HG03520 (cell line): ENCODE data around the gene HID1.
"Not testable (repeated sequence)": the region's sequence is repeated elsewhere in the genome, so short reads cannot be mapped to it uniquely, and the experiment has no call there.

Source experiments
- ATAC-seq: cut with Tn5 transposase; IDR thresholded peaks from one replicate; pipeline ENCODE4 v1.9.1; 2021; ENCODE audit warnings: mild to moderate bottlenecking, moderate library complexity; ENCODE audit not compliant: unreplicated experiment

HID1 gene

DNA sequence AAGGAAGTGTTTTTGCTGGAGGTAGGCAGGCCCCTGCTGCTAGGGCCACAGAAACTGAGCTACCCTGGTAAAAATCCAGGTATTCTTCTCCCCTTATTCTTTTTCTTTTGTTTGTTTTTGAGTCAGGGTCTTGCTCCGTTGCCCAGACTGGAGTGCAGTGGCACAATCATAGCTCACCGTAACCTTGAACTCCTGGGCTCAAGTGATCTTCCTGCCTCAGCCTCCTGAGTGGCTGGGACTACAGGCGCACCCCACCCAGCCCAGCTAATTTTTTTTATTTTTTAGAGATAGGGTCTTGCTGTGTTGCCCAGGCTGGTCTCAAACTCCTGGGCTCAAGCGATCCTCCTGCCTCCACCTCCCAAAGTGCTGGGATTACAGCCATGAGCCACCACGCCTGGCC lies 3.1 kb downstream of the HID1 start:
- not testable (repeated sequence) for ATAC-seq

DNA sequence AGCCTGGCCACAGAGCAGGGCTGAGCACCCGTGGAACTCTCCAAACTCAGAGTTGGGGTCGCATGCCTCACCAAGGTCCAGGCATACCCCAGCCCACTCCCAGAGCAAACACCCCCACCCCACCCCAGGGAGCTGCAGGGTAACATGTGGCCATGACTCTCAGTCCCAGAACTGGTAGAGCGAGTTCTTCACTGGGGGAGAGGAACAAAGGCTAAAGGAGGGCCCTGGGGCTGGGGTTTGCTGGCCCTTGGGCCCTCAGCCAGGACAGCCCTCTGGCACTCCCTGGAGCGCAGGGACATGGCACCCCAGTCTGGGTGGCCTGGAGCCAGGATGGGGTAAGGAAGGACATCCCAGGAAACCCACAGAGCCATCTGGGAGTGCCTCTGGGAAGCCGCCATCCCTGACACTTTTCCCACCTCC lies 4.2 kb downstream of the HID1 start:
- ATAC-seq, result no peak

DNA sequence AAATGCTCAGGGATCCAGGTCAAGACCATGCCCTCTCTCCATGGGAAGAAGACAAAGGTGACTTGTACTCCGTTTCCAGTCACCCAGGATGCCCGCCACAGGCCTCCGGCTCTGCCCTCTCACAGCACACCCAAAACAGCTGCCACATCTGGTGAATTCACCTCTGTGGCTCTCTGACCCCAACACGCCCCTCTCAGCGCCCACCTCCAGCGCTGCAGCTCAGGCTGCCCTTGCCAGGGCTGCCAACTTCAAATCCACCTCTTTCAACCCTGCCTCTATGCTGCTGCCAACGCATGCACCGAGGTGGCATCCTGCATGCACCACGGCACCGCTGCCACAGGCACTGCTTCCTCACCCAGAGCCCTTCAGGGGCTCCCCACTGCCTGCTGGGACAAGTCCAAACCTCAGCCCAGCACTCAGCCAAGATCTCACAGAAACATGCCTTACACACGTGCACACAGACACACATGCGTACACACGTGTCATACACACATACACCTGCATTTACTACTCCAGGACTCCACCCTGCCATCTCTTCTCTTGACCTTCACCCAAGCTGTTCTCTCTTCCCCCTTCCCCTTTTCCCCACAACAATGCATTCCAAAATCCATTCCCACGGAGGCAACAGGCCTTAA lies 7.5 kb downstream of the HID1 start:
- no peak for ATAC-seq

DNA sequence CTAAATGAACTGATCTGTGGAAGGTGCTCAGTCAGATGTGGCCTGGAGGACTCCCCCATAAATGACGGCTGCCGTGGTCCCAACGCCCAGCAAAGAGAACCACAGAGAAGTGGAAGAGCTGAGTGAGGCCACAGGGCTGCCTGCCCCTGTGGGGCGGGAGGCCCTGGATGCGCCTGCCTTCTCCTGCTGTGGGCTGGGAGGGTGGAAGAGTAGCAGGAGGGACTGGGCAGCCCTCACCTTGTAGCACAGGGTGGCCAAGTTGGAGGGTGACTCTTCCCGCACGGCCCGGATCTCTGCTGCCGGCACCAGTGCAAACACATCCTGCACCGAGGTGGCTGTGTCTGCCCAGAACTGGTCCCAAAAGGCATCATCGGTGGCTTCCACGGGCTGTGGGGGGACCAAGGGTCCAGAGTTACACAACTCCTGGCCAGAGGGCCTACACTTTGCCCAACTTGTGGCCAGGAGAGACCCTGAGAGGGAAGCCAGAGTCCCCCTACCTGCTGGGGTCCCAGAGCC lies 8.3 kb downstream of the HID1 start:
- ATAC-seq, result no peak

DNA sequence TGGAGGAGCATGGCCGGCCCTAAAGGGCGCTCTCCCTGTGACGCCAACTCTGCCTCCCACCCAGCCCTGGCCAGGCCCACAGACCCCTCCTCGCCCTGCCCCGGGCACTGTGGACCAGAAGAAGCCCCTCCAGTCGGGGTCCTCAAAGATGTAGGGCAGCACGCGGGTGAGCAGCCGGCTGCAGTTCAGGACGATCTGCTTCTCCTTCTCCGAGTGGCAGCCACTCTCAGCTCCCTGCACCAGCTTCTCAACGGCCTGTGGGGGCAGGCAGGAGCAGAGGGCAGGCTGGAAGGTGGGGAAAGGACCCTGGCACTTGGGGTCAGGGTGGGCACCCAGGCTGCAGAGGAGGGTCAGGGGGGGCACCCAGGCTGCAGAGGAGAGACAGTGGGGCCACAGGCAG lies 8.9 kb downstream of the HID1 start:
- ATAC-seq, result no peak

DNA sequence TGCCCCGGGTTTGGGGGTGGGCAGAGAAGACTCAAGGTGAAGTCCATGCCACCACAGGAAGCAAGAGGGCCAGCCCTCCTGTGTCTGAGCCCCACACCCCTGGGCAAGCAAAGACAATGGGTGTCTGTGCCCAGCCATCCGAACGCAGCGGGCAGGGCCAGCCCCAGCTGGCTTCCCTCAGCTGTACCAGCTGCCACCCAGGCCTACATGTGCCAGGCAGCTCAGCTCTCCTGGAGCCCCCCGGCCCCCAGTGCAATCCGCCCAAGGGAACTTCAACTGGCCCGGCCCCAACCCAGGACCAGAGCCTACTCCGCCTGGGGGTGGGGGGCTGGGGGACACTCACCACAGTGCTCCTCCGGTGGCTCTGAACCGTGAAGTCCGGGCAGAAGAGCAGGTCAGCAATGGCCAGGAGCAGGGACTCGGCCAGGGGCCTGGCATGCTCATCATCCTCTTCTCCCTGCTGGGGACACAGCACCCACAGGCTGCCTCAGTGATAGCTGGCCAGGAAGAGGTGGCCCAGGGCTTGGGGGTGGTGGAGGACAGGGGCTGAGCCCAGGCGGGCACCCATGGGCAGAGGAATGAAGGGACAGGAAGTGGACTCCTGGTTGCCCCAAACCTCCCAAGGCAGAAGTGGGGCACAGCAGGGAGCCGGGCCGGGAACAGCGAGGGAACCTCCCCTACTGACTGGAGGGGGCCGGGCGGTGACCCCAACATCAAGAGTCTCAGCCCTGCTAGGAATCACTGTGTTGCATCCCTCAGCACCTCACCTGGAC lies 9.8 kb downstream of the HID1 start:
- no peak for ATAC-seq

DNA sequence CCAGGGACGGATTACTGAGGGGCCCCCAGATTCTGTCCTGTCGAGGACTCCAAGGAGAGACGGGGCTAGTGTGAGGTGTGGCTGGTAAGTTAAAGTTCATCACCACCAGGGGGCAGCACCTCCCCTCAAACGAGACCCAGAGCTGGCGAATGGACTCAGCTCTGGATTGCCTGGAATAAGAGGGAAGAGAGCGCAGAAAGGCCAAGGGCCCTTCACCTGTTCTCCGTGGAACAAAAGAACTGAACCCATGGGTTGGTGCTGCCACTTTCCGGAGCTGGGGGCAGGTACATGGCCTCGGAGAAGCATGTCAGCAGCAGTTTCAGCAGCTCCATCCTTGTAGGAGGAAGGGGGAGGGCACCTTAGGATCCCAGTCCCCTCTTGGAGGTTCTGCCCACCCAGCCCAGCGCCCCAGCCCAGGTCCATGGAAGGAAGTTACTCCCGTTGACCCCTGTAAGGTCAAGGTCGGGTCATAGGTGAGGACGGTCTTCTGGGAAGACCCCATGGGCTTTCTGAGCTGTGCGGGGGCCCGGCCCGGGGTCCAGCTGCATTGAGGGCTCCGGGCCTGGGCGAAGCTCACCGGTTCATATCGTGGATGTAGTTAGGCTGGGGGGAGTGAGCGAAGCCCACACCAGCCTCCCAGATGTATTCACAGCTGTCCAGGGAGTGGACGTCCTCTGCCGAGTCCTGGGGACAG lies 10.8 kb downstream of the HID1 start:
- no peak for ATAC-seq

DNA sequence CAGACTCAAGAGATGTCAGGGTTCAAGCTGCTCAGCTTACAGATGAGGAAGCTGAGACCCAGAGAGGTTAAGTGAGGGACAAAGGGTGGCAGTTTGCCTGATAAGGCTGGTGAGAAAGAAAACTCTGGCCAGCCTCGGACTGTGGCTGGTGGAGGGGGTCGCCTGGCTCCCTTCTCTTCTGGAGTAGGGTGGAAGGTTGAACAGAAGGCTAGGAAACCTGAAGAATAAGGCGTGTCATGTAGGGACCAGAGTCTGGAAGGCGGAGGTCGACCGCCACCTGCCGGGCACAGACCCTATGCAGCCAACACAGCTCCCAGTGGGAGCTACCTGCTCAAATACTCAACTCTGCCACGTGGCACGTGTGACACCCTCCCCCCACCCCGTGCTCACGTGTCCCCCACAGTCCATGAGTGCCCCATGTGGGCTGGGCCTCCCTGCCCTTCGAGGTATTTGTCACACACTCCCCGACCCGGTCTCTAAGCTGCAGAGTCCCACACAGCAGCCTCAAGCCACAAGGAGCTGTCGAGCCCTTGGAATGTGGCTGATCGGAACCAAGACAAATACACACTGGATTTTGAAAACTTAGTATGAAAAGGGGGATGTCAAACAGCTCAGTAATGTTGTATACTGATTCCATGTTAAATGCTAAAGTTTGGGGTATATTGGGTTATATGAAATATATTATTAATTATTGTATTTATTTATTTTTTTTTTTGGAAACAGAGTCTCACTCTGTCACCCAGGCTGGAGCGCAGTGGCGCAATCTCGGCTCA lies 11.8 kb downstream of the HID1 start:
- ATAC-seq, result no peak

DNA sequence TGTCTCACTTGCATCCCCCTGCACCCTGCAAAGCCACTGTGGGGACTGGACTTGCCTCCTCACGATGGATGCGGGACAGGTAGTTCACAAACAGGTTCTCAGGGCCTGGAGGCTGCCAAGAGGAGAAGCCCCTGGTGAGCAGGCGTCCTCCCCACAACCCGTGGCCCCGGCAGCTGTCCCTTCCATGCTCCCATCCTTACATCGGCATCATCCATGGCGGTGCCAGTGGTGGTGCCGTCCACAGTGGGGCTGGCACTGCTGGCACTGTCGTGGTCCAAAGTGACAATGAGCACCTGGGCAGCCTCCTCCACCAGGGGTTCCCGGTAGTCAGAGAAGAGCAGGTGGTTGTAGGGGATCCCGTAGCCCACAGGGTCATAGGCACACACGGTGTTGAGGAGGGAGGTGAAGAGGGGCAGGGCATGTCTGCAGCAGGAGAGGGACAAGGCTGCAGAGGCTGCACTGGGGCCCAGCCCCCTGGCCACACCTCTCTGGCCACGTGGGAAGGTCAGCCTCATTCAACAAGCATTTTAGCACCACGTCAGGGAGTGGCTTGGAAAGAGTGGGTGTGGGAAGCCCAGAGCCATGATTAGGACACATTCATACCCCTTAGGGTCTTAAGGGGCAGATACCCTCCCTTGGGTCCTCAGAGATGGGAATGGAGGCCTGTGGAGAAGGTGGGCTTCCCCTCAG lies 12.6 kb downstream of the HID1 start:
- ATAC-seq, result no peak

DNA sequence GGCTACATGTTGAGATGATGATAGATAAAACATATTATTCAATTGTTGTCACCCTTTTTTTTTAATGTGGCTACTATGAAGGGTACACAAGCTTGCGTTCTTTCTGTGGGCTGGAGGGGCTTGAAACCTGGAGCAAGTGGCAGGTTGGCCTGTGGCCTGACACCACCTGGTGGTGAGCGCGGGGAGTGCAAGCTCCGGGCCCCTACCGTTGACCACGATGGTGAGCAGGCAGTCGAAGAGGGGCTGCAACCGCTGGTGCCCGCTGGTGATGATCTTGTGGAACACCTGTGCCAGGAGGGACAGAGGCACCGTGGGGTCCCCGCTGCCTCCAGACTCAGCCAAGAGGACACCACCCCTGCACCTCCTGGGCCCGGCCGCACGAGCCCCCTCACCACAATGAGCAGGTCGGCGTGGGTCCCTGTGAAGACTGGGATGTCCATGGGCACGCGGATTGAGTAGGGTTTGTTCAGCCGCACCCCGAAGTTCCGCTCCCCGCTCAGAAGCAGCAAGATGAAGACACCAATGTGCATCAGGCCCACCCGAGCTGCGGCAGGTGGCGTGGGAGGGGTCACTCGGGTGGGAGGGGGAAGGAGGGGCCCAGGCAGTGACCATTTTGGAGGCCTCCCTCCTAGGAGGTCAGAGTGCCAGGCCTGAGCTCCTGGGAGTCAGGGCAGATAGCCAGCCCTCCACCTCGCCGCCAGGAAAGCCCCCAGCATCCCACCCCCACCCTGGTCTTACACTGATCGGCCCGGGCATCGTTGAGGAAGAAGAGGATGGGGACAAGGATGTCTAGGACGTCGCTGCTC lies 14.4 kb downstream of the HID1 start:
- ATAC-seq, result no peak

DNA sequence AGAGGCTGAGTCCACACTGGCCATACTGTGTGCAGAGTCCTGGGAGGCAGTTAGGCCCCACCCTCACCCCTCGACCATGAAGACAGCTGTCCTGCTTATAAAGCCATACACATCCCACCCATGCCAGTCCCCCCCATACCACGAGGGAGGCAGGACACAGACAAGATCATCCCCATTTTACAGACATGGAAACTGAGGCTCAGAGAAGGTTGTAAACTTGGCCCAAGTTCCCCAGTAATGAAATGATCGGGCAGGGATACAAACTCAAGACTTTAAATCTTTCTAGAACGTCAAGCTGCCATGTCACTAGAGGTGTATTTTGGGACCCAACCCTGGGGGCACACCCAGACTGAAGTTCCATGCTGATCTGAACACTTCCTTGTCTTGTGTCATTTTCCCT lies 16.5 kb downstream of the HID1 start:
- no peak for ATAC-seq

DNA sequence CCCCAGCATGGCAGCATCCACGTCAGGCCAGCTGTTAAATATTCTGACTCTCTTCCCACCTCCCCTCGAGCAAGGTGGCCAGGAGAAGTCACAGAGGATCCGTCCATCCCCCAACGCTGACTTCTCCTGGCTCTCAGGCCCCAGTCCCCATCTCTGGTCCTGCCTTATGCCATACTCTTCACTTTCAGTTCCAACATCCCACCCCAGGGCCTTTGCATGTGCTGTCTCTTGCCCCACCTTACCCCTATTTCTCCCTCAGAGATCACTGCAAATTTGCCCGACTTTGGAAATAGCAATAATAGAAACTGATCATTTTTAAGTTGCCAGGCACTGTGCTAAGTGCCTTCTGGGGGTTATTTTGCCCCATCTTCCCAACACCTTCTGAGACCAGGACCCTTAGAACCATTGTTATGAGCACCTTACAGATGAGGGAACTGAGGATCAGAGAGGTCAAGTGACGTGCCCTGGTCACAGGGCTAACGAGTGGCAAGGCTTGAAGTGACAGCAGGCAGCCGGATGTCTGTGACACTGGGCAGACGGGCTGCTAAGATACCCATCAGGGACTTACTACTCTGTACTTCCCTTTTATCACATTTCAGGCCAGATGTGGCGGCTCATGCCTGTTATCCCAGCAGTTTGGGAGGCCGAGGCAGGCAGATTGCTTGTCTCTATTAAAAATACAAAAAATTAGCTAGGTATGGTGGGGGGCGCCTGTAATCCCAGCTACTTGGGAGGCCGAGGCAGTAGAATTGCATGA lies 17.7 kb downstream of the HID1 start:
- no peak for ATAC-seq

DNA sequence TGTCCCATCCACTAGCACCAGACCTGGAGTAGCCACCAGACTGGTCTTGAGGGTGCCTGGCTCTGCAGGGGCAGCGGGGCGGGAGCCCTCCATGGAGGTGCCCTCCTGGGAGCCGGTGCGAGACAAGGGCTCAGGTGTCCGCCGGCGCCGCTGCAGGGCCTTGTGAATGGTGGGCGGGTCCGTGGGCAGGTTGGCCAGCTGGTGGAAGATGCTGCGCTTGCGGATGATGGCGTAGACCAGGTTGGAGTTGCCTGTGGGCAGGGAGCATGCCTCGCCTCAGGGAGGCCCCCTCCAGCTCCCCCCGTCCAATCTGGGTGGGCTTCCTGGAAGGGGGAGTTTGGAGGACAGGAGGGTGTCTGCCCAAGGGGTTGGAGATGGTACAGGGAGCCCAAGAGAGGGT lies 18.4 kb downstream of the HID1 start:
- no peak for ATAC-seq

DNA sequence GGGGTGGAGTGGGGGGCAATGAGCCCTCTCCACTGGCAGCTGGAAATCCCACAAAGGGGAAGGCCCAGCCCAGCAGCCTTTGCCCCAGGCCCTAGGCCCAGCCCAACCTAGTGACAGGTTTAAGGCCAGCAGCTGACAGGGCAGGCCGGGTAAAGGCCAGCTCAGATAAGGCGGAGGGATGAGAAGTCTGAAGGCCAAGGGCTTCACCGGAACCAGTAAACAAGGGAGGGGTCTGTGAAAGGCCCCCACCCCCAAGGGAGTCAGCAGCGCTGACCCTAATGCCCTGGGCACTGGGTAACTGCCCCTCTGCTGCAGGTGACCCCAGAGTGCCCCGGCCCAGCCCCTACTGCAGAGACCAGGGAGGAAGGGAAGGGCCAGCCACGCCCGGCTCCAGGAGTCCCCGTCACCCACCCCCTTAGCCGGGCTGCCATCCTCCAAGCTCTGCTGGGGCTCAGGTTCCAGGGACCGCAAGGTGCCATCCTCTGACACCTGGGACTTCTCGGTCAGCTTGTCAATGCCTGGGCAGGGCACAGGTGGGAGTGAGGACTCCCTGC lies 19.3 kb downstream of the HID1 start:
- ATAC-seq, result no peak

DNA sequence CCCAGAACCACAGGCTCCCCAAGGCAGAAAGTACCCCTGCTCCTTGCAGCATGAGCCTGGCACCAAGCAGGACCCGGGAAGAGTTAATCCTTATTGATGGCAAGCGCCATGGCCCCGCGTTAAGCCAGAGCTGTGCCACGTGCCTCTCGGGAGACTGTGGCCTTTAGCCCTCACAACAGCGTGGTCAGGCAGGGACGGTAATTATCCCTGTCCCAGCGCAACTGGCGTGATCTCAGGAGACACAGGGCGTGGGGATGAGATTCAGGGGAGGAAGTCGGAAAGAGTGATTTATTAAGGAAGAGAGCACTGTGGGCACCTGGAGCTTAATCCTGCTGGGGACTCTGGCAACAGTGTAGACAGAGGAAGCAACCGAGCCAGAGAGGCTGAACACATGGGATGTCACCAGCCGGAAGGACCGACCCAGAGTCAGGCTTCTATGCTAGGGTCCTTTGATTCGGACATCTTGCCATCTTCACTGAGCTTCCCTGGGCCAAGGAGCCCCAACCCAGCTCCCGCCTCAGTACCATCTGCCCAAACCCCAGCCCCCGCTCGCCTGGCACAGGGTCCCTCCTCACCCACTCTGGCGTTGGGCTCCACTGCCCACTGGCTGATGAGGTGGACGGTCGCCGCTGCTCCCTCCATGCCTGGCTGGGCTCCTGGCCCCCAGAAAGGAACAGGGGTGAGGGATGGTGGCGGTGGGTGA lies 20.0 kb downstream of the HID1 start:
- ATAC-seq, result no peak

DNA sequence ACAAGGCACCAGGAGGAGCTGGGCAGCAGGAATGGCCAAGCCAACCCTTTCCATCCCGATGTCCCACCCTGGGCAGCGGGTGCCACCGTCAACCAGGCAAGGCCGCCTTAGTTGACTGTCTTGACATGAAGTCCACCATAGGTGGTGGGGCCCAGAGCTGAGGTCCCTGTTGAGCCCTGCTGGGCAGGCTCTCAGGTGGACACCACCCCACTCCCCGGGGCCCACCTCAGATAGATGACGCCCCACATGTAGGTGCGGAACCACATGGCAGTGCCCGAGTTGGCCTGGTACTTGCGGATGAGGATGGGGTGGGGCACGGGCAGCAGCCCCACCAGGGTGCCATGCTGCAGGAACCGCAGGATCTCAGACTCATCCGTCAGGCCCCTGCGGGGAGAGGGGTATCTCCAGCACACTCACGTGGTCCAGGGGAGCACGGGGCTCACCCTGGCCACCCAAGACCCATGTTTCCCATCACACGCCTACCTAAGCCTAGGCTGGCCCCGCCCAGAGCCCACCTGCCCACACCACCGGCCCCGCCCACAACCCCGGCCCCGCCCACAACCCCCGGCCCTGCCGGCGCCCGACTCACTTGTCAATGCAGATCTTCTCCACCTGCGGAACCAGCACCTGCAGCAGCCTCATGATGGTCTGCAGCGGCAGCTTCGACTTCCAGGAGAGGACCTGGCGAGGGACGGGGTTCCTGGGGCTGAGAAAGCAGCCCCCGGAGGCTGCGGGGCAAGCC lies 20.7 kb downstream of the HID1 start:
- ATAC-seq, result no peak

DNA sequence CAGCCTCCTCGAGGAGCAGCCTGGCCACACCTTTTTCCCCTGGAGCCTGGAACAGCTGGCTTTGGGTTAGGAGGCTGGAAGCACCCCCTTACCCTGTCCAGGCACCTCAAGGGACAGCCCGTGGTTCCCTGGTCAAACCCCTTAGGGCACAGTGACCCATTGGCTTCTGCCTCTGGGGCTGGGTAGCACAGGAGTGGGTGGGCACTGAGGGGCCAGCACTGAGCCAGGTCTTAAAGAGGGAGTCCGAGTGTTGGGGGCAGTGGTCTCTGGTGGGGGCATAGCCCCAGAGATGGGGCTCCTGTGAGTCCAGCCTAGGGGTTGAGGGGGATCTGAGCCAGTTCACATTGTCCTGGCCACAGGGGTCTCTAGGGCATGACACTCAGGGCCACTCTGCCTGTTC lies 21.5 kb downstream of the HID1 start:
- ATAC-seq, result no peak
